OCI-LY7 (cell line): ENCODE results near the gene PILRA.

Experiments
- EZH2phosphoT487 ChIP-seq: fragments of 200-600 bp; sonication (generic); IDR thresholded peaks from 2 replicates; pipeline ENCODE4 v1.6.1; 2018; ENCODE audit warnings: low read depth, borderline replicate concordance, mild to moderate bottlenecking, mixed run types, antibody characterized with exemption, low read length, moderate library complexity, mixed read lengths
- TF ChIP-seq, protein P1 (sequence below): fragments of 200-600 bp; sonication (generic); conservative IDR thresholded peaks from 2 replicates; pipeline ENCODE4 v1.5.1; 2014; ENCODE audit warnings: mild to moderate bottlenecking, antibody characterized with exemption, low read length, moderate library complexity, mixed read lengths

DNA sequence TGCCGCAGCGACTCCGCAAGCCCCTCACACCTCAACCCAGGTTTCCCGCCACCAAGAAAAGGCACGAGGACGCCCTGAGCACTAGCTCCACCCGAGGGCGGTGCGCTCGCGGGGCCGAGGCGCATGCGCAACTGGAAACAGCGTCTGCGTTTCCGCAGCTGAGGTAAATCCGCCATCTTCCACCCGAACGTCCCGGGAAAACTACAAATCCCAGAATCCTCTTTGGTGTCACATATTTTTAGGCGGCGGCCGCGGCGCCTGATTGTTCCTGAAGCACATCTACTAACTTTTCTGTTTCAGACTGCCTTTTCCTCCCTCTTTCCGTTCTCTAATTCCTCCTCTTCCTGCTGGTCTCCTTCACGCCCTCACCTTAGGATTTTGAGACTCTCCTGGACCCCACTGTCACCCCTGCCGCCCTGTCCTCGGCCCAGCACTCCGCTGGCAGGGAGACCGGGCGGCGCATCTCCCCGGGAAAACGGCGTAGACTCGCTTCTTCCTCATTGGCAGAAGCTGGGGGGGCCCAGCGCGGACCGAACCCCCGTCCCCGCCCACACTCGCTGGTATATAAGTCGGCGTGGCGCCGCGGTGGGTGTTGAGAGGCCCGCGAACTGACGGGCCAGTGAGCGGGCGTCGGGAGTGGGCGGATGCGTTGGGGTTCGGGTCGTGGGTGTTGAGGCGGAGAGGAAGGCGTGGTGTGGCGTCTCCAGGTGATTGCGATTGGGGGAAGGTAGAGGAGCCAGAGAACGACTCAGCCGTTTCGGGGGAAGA lies 55.1 kb downstream of the PILRA start, which contains the start of gene ZCWPW1:
- TF ChIP-seq, protein P1, sequence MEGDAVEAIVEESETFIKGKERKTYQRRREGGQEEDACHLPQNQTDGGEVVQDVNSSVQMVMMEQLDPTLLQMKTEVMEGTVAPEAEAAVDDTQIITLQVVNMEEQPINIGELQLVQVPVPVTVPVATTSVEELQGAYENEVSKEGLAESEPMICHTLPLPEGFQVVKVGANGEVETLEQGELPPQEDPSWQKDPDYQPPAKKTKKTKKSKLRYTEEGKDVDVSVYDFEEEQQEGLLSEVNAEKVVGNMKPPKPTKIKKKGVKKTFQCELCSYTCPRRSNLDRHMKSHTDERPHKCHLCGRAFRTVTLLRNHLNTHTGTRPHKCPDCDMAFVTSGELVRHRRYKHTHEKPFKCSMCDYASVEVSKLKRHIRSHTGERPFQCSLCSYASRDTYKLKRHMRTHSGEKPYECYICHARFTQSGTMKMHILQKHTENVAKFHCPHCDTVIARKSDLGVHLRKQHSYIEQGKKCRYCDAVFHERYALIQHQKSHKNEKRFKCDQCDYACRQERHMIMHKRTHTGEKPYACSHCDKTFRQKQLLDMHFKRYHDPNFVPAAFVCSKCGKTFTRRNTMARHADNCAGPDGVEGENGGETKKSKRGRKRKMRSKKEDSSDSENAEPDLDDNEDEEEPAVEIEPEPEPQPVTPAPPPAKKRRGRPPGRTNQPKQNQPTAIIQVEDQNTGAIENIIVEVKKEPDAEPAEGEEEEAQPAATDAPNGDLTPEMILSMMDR = no peak
- TF ChIP-seq EZH2phosphoT487 = no peak
